ENCODE results near the gene TXLNA. TPM values are rescaled to one million over a fixed set of nuclear protein-coding genes. Genes with fewer than 3 reads are reported as not detected.
A peak's percentile ranks its signal among the peaks of the same experiment; 100 is the strongest.

The TXLNA gene
- total RNA-seq, 1 donor from 2014 or later = 54.0 TPM

DNA sequence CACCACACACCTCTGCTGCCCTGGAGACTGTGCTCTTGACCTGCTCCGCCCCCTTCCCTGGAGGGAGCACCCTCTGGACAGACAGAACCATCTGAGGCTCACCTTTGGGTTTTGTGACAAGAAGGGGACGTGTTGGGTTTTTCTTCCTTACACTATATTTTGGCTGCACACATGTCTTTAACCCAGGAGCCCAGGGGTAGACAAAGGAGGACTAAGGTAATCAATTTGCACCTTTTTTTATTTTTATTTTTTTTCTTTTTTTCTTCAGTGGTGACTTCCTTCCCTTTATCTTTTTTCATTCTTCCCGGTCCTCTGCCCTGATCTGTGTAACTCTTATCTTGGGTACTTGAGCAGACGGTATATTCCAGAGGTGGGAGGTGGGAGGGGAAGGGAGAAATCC, 8.5 kb upstream of the TXLNA start:
- FAIRE-seq (no peak), DNase-seq (ENCODE audit: low read depth) (no peak)
- peaks cover 33% of the 10 kb centered on the region for H3K36me3 ChIP-seq (ENCODE audit: control insufficient read depth, insufficient read depth, low read length)
- TF ChIP-seq, protein P1, sequence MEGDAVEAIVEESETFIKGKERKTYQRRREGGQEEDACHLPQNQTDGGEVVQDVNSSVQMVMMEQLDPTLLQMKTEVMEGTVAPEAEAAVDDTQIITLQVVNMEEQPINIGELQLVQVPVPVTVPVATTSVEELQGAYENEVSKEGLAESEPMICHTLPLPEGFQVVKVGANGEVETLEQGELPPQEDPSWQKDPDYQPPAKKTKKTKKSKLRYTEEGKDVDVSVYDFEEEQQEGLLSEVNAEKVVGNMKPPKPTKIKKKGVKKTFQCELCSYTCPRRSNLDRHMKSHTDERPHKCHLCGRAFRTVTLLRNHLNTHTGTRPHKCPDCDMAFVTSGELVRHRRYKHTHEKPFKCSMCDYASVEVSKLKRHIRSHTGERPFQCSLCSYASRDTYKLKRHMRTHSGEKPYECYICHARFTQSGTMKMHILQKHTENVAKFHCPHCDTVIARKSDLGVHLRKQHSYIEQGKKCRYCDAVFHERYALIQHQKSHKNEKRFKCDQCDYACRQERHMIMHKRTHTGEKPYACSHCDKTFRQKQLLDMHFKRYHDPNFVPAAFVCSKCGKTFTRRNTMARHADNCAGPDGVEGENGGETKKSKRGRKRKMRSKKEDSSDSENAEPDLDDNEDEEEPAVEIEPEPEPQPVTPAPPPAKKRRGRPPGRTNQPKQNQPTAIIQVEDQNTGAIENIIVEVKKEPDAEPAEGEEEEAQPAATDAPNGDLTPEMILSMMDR (IDR thresholded peaks at IDR 0.05; ENCODE audit: insufficient read depth, low read length, severe bottlenecking) = no peak
- H3K4me3 ChIP-seq (ENCODE audit: low read depth, low read length) = no peak overlapping the region
- H3K27me3 ChIP-seq (ENCODE audit: control insufficient read depth, insufficient read depth, low read length) = no peaks in the 10 kb centered on the region

DNA sequence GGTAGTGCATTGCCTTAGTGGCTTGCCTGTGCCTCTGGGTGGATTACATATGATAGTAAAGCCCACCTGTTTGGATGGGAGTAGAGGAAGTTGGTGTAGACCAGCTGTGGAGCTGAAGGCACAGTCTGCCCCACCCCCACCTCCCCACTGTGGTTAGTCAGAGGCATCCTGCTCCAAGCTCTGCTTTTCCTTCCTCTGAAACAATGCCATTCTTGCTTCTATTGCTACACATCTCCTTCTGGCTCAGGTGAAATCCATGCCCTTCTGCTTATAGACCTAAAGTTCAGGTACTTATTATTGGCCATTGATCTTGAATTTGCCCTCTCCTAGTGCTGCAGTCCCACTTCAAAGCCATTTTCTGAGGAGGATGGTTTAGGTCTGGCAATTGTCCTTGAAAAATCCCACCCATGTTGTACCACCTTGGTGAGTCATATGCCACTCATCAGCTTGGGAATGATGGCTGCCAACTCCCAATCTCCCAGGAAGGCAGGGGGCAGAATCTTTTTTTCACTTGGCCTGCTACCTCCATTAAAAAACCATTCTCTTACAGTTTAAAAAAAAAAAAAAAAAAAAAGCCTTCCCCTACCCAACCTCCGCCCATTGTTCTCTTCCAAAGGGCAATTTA, 6.7 kb upstream of the TXLNA start:
- peak; percentile 72 for DNase-seq (ENCODE audit: low read depth)
- H3K27me3 ChIP-seq (ENCODE audit: control insufficient read depth, insufficient read depth, low read length) = no peaks in the 10 kb centered on the region
- H3K4me3 ChIP-seq (ENCODE audit: low read depth, low read length) = no peak overlapping the region
- TF ChIP-seq, protein P1 (IDR thresholded peaks at IDR 0.05; ENCODE audit: insufficient read depth, low read length, severe bottlenecking) = no peak
- no peak for FAIRE-seq
- peaks cover 29% of the 10 kb centered on the region for H3K36me3 ChIP-seq (ENCODE audit: control insufficient read depth, insufficient read depth, low read length)

DNA sequence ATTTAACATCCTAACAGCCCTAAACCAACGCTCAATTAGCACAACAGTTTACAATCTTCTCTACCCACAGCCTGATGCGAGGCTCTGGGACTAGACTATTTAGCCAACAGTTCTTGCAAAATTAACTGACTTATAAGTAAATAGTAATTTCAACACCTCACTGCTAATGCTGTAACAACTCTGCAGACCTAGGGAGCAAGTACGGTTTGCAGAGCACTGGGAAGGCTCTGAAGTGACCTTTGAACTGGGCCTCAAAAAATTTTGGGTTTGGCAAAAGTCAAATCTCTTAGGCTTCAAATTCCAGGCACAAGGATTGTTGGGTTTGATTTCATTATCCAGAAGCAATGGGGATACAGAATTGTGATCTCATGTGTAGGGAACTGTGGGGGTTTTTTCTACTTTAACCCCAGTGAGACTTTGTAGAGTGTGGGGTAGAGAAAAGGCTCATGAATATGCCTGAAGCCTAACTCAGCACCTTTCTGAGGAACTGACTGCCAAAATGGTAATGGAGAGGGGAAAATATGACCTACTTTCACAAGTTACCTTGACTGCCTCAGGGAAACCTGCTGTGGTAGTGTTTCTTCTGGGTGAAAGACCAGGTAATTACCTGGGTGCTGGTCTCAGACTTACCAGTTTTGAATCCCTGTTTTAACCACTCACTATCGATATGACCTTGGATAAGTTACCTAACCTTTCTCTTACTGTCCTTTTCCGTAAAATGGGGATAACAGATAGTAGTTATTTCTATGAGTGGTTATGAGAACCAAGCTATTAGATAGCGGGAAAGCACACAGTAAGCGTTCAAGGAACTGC, 889 bp upstream of the TXLNA start:
- TF ChIP-seq, protein P1 (IDR thresholded peaks at IDR 0.05; ENCODE audit: insufficient read depth, low read length, severe bottlenecking) = no peak
- no peak overlapping the region for H3K4me3 ChIP-seq (ENCODE audit: low read depth, low read length)
- no peak for FAIRE-seq
- peaks cover 14% of the 10 kb centered on the region for H3K36me3 ChIP-seq (ENCODE audit: control insufficient read depth, insufficient read depth, low read length)
- DNase-seq (ENCODE audit: low read depth) = peak; percentile 6
- H3K27me3 ChIP-seq (ENCODE audit: control insufficient read depth, insufficient read depth, low read length) = no peaks in the 10 kb centered on the region

DNA sequence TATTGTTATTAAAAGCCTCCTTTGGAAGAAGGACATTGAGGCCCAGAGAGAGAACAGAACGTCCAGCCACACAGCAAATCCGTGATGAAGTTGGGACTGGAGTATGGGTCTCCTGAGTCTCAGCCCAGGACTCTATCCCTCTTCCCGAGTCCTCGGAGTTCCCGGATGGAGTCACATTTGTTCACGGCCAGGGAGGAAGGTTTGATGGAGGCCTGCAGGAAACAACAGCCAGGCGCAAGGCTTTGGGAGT, 357 bp upstream of the TXLNA start:
- TF ChIP-seq, protein P1 (IDR thresholded peaks at IDR 0.05; ENCODE audit: insufficient read depth, low read length, severe bottlenecking) = no peak
- Histone ChIP-seq H3K27me3 (ENCODE audit: control insufficient read depth, insufficient read depth, low read length) (no peaks in the 10 kb centered on the region), H3K4me3 (ENCODE audit: low read depth, low read length) (peak overlapping the region; percentile 49), H3K36me3 (ENCODE audit: control insufficient read depth, insufficient read depth, low read length) (peaks cover 12% of the 10 kb centered on the region)
- DNase-seq (ENCODE audit: low read depth) (no peak), FAIRE-seq (no peak)

DNA sequence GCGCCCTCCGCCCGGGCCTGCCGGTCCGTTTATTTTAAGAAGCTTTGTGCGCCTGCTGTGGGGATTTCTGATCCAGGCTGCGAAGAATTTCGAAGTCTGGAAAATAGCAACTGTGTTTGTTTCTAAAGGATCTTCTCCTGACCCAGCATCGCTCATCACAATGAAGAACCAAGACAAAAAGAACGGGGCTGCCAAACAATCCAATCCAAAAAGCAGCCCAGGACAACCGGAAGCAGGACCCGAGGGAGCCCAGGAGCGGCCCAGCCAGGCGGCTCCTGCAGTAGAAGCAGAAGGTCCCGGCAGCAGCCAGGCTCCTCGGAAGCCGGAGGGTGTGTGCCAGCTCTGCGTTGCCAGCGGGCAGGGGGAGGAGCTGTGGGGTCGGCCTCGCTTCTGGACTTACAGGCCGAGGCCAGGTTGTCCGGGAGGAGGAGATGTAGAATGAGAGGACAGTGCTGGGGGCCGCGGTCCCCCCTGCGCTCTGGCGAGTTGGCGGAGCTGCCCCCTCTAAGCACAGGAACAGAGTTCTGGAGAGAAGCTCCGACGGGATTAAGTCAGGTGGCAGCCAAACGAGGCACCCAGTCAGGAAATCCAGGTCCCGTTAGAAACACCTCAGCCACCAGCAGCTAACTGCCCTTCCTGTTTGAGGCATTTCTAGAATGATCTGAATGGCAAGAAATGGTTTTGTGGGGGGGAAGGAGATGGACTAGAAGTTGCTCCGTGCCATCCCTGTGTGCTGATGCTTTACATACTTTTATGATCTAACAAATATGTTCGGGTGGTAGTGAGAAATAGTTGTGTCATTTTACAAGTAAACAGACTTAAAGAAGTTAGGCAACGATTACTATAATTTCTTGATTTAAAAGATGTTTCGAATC, 948 bp downstream of the TXLNA start:
- TF ChIP-seq, protein P1 (IDR thresholded peaks at IDR 0.05; ENCODE audit: insufficient read depth, low read length, severe bottlenecking) = no peak
- DNase-seq (ENCODE audit: low read depth) (peak; percentile 23), FAIRE-seq (no peak)
- peak overlapping the region; percentile 49 for H3K4me3 ChIP-seq (ENCODE audit: low read depth, low read length)
- no peaks in the 10 kb centered on the region for H3K27me3 ChIP-seq (ENCODE audit: control insufficient read depth, insufficient read depth, low read length)
- H3K36me3 ChIP-seq (ENCODE audit: control insufficient read depth, insufficient read depth, low read length) = peaks cover 16% of the 10 kb centered on the region
